ENCODE results near the gene MAP6D1. TPM values are rescaled to one million over a fixed set of nuclear protein-coding genes. Genes with fewer than 3 reads are reported as not detected.

Gene MAP6D1
- total RNA-seq, 1 donor from 2014 or later, result 4.4 TPM

DNA sequence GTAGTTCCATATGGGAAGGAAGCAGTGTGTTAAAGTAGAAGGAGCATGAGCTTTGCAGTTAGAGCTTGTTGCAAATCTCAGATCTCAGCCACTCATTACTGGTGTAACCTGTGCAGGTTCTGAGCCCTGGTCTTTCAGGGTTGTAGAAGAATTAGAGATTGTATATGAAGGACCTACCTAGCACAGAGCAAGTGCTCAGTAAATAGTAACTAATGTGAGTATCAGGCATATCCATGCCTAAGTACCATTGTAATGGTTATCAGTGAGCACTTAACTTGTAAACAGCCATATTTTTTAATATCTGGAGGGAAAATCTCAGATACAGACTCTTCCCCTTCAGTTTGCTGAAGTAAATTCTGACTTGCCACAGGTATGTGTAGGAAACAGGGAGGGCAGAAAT lies 59.3 kb downstream of the MAP6D1 start:
- peaks cover 23% of the 10 kb centered on the region for H3K36me3 Mint-ChIP-seq
- TF ChIP-seq, protein P1, sequence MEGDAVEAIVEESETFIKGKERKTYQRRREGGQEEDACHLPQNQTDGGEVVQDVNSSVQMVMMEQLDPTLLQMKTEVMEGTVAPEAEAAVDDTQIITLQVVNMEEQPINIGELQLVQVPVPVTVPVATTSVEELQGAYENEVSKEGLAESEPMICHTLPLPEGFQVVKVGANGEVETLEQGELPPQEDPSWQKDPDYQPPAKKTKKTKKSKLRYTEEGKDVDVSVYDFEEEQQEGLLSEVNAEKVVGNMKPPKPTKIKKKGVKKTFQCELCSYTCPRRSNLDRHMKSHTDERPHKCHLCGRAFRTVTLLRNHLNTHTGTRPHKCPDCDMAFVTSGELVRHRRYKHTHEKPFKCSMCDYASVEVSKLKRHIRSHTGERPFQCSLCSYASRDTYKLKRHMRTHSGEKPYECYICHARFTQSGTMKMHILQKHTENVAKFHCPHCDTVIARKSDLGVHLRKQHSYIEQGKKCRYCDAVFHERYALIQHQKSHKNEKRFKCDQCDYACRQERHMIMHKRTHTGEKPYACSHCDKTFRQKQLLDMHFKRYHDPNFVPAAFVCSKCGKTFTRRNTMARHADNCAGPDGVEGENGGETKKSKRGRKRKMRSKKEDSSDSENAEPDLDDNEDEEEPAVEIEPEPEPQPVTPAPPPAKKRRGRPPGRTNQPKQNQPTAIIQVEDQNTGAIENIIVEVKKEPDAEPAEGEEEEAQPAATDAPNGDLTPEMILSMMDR (IDR thresholded peaks at IDR 0.05; ENCODE audit: unreplicated experiment), result no peak
- no peak overlapping the region for H3K4me3 Mint-ChIP-seq
- no peak for DNase-seq (ENCODE audit: low spot score in 2 of 2, unreplicated experiment in 2 of 2)
- peak overlapping the region; percentile 13 for H3K27ac Mint-ChIP-seq
- H3K4me1 Mint-ChIP-seq, result peaks cover 13% of the 10 kb centered on the region
- no peaks in the 10 kb centered on the region for H3K27me3 Mint-ChIP-seq (ENCODE audit: low read depth)
- no peaks in the 10 kb centered on the region for H3K9me3 Mint-ChIP-seq

Other genes with a start within 250 kb of the MAP6D1 start
- 112 to 114 TPM (median 114 TPM) in 3 replicates for gene KLHL24, start 190.0 kb downstream of the MAP6D1 start, total RNA-seq
- gene YEATS2, start 127.8 kb downstream of the MAP6D1 start, total RNA-seq, result 65.5 to 72.7 TPM (median 66.0 TPM) in 3 replicates
- gene PARL, start 59.3 kb upstream of the MAP6D1 start, total RNA-seq, result 47.8 to 57.4 TPM (median 50.5 TPM) in 3 replicates
- 60.4 to 63.4 TPM (median 62.3 TPM) in 3 replicates for gene ABCC5, start 192.3 kb upstream of the MAP6D1 start, total RNA-seq
- gene HTR3D, start 206.2 kb upstream of the MAP6D1 start, total RNA-seq, result not detected in 3 replicates
- not detected in 3 replicates for gene HTR3C, start 227.5 kb upstream of the MAP6D1 start, total RNA-seq

Data from mesothelial cell of epicardium (in vitro differentiated cells).